Measurements from ENCODE around the gene MTAP. TPM values are rescaled to one million over a fixed set of nuclear protein-coding genes. Genes with fewer than 3 reads are reported as not detected.

Gene MTAP
- total and polyA plus RNA-seq, 4 donors, result 8.6 to 17.7 (median 12.6) TPM

GRCh38 chr9:21964925-21965385 is 162.5 kb downstream of the MTAP start (continued):
- TF ChIP-seq GABPA (IDR thresholded peaks at IDR 0.05 in 1 of 2, conservative IDR thresholded peaks at IDR 0.05 in 1 of 2), result no peak
- TF ChIP-seq HNF4A (conservative IDR thresholded peaks at IDR 0.05), result no peak
- no peak for TF ChIP-seq NR2F2 (IDR thresholded peaks at IDR 0.05)
- TF ChIP-seq CTCF (IDR thresholded peaks at IDR 0.05; ENCODE audit: low read depth, low read length, missing input control), result no peak

- no peak overlapping the region for H3K27ac ChIP-seq (ENCODE audit: low read depth in 1 of 2, low read length in 2 of 2)
These were observed 163.0 kb downstream of the MTAP start for GRCh38 chr9:21965401-21965951.

GRCh38 chr9:21966140-21966851 is 163.9 kb downstream of the MTAP start:
- H3K9ac ChIP-seq (ENCODE audit: low read depth in 1 of 2, low read length in 2 of 2), result no peak overlapping the region
- H3K36me3 ChIP-seq (ENCODE audit: control insufficient read depth in 4 of 4, insufficient read depth in 3 of 4, low read depth in 1 of 4, low read length in 3 of 4), result no peaks in the 10 kb centered on the region
- peaks cover 0 to 18% (median 1%) of the 10 kb centered on the region in 4 donors for H3K9me3 ChIP-seq (ENCODE audit: control insufficient read depth in 4 of 4, low read length in 3 of 4)
- DNase-seq (ENCODE audit: low spot score), result no peak
- 23% methylated on average over 15 of the region's 15 CpGs for WGBS
- peaks cover 4 to 33% (median 19%) of the 10 kb centered on the region in 4 donors for H3K27me3 ChIP-seq (ENCODE audit: control insufficient read depth in 4 of 4, insufficient read depth in 4 of 4, low read length in 3 of 4)
- peaks cover 11 to 19% (median 12%) of the 10 kb centered on the region in 4 donors for H3K4me1 ChIP-seq (ENCODE audit: control insufficient read depth in 4 of 4, insufficient read depth in 4 of 4, low read length in 3 of 4)
- H3K27ac ChIP-seq (ENCODE audit: low read depth in 1 of 2, low read length in 2 of 2), result no peak overlapping the region
- H3K4me3 ChIP-seq (ENCODE audit: low read depth in 1 of 3, low read length in 3 of 3), result no peak overlapping the region
- TF ChIP-seq REST (IDR thresholded peaks at IDR 0.05) (no peak), SP1 (IDR thresholded peaks at IDR 0.05) (no peak), NR2F2 (IDR thresholded peaks at IDR 0.05) (no peak), RAD21 (IDR thresholded peaks at IDR 0.05) (no peak), JUND (IDR thresholded peaks at IDR 0.05) (no peak), YY1 (IDR thresholded peaks at IDR 0.05) (no peak), GABPA (IDR thresholded peaks at IDR 0.05 in 1 of 2, conservative IDR thresholded peaks at IDR 0.05 in 1 of 2) (no peak), MAX (IDR thresholded peaks at IDR 0.05) (no peak), RXRA (IDR thresholded peaks at IDR 0.05) (no peak), TAF1 (conservative IDR thresholded peaks at IDR 0.05) (no peak), EGR1 (IDR thresholded peaks at IDR 0.05; ENCODE audit: low read depth in 2 of 2) (no peak), ATF3 (IDR thresholded peaks at IDR 0.05) (no peak), FOXA1 (IDR thresholded peaks at IDR 0.05) (no peak)

More at GRCh38 chr9:21965401-21965951, 163.0 kb downstream of the MTAP start:
- H3K4me3 ChIP-seq (ENCODE audit: low read depth in 1 of 3, low read length in 3 of 3), result peak overlapping the region in 2 of 3 donors; percentile 42 to 59
- H3K36me3 ChIP-seq (ENCODE audit: control insufficient read depth in 4 of 4, insufficient read depth in 3 of 4, low read depth in 1 of 4, low read length in 3 of 4), result no peaks in the 10 kb centered on the region
- peaks cover 8 to 19% (median 12%) of the 10 kb centered on the region in 4 donors for H3K4me1 ChIP-seq (ENCODE audit: control insufficient read depth in 4 of 4, insufficient read depth in 4 of 4, low read length in 3 of 4)
- WGBS, result 4% methylated on average over 30 of the region's 30 CpGs
- no peak overlapping the region for H3K9ac ChIP-seq (ENCODE audit: low read depth in 1 of 2, low read length in 2 of 2)
- H3K9me3 ChIP-seq (ENCODE audit: control insufficient read depth in 4 of 4, low read length in 3 of 4), result peaks cover 0 to 18% (median 1%) of the 10 kb centered on the region in 4 donors
- DNase-seq (ENCODE audit: low spot score), result no peak
- H3K27me3 ChIP-seq (ENCODE audit: control insufficient read depth in 4 of 4, insufficient read depth in 4 of 4, low read length in 3 of 4), result peaks cover 4 to 27% (median 17%) of the 10 kb centered on the region in 4 donors
- no peak for TF ChIP-seq FOXA2 (IDR thresholded peaks at IDR 0.05)
- TF ChIP-seq JUND (IDR thresholded peaks at IDR 0.05), result no peak
- peak; percentile 29 for TF ChIP-seq CTCF (IDR thresholded peaks at IDR 0.05; ENCODE audit: low read depth, low read length, missing input control)
- TF ChIP-seq RAD21 (IDR thresholded peaks at IDR 0.05), result peak; percentile 54 to 72
